HG02678 (cell line): ENCODE data around the gene LRRC74B.
"Not testable (repeated sequence)": the region's sequence is repeated elsewhere in the genome, so short reads cannot be mapped to it uniquely, and the experiment has no call there.

ENCODE experiments used
- ATAC-seq: cut with Tn5 transposase; IDR thresholded peaks from one replicate; pipeline ENCODE4 v1.9.1; 2021; ENCODE audit warnings: mild to moderate bottlenecking, moderate library complexity; ENCODE audit not compliant: unreplicated experiment

The LRRC74B gene, protein sequence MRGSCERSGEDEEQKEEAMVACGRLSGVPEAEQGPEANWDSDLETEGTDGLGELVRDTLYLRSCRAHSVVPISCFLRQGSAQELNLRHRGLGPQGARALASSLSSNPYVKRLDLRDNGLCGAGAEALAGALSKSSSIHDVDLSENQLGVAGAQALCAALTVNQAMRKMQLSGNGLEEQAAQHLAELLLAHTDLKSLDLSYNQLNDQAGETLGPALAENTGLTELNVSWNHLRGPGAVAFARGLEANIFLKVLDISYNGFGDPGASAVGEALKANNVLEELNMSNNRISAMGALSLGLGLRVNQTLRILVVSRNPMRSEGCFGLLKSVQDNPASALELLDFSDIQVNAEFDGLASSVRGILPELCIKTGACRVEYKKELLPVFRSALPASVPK

DNA sequence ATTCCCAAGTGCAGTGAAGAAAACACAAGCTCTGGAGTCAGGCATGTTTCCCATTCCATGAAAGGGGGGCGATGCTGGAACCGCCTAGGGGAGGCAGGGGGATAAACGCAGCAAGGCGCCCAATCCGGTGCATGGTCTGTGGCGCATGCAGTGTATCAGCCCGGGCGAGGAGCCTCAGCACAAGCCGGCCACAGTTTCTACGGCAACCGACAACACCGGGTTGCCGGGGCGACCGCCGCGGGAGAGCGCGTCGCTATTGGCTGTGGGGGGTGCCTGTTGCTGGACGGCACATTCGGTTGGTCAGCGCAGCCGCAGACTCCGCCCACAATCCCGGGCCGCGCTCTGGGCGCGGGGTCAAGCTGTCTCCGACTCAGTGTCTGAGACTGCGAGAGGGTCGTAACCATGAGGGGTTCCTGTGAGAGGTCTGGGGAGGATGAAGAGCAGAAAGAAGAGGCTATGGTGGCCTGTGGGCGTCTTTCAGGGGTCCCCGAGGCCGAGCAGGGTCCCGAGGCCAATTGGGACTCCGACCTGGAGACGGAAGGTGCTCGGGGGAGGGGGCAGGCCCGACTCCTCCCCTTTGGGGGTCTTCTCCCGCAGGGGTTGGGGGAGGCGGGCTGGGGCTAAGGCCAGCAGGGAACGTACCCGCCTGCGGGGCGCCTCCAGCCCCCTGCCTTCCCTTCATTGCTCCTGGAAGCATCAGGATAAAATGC is at the start of gene LRRC74B:
LRRC74B (plus strand) TSS at position 362 of the 710 bp plus-strand sequence; CDS start at position 403, 41 bp downstream.
- peak; percentile 84 for ATAC-seq

DNA sequence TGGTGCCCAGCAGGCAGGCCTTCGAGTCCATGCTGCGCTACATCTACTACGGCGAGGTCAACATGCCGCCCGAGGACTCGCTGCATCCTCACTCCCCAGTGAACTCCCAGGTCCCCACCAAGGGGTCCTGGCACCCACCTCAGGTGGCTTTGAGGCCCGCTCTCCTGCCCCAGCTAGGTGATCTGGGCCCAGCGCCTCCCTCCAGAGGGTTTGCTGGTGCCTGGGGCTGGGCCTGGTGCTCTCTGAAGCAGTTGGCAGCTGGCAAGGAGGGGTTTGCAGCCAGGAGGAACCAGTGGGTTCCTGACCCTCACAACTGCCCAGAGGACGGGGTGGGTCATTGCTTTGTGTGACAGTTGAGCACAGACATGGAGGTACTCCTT is 49.7 kb upstream of the LRRC74B start:
- ATAC-seq = no peak

DNA sequence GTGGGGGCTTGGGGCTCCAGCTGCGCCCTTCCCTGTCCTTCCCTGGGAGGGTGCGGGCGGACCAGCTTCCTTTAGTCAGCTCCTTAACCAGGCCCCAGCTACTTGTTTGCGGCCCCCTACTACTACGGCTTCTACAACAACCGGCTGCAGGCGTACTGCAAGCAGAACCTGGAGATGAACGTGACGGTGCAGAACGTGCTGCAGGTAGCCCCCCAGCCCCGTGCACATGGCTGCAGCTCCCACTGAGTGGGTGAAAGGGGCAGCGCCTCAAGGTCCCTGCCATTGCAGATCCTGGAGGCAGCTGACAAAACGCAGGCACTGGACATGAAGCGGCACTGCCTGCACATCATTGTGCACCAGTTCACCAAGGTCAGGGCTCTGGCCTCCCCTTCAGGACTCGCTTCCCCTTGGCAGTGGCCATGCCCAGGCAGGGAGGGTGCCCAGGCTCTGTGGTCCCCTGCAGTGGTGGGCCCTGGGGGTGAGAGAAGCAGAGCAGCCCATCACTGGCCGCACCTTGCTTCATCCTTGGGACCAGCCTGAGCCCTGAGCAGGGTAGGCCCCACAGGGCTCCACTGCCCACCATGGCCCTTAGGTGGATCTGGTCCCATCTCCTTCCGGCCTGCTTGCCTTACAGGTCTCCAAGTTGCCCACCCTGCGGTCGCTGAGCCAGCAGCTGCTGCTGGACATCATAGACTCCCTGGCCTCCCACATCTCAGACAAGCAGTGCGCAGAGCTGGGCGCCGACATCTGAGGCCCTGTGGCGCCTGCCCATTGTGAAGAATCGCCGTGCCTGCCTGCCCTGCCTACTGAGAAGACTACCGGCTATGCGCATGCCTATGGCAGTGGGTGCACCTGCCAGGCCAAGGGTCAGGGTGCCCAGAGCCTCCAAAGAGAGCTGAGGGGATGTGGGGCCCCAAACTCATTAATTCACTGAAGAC is 48.9 kb upstream of the LRRC74B start:
- ATAC-seq = no peak

DNA sequence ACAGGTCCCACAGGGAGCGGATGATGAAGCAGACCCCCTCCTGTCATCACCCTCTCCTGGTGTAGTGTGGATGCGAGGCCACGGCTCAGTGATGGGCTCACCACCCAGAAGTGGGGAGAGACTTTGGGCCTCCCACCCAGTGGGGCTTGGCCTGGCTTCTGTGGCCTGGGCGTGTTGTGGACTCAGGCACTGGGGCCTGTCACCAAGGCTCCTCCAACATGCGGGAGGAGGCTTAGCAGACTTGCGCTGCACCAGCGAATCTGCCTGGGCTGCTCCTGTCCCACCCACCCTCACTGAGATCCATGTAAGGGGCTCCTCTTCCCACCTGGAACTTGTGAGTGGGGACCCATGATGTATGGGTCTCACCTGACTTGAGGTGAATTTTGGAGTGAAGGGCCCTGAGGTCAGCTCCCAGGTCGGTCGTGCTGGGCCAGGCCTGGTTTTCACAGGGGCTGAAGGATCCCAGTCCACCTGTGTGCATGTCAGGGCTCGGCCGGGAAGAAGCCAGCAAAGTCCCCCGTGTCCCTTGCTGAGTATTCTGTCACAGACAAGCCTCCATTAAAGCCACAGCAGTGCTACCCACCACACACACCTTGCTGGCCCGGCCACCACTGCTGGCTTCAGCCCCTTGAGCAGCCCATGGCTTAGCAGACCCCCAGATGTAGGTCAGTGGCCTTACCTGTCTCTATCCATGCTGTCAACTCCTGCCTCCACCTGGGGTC is 48.0 kb upstream of the LRRC74B start:
- ATAC-seq = no peak

DNA sequence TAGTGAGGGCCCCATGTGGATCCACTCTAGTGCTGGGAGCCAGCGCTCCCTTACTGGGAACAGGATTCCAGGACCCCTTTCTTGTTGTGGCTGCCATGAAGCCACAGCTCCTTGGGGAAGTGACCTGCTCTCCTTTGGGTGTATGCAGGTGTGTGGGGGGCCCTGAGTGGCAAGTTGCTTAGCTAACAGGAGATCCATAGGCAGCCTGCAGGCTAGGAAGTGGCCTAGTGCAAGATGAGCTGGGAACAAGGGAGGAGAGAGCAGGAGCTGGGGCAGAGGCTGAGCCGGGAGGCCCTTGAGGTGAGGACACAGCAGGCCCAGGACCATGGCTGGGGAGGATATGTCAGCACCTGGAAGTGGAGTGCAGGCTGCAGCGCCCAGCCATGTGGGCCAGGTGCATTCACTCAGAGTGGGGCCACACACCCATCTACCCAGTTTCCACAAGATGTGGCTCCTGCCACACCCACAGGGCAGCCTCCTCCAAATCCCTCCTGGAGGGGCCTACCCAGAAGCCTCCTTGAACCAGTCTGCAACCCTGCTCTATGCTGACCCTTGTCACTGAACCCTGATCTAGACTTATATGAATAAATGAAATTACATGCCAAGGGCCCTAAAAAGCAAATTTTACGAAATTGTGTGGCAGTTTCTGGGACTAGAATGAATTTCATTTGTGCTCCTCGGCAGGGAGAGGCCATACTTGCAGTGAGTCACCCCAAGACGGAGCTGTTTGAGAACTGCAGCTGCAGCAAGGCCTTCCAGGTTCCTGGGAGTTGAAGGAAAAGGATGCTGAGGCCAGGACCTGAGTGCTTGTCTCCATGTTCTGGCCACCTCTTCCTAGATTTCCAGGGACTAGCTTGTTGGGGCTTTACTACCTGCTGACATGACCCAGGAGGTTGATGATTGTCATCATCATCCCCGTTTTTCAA is 47.1 kb upstream of the LRRC74B start:
- ATAC-seq = no peak

DNA sequence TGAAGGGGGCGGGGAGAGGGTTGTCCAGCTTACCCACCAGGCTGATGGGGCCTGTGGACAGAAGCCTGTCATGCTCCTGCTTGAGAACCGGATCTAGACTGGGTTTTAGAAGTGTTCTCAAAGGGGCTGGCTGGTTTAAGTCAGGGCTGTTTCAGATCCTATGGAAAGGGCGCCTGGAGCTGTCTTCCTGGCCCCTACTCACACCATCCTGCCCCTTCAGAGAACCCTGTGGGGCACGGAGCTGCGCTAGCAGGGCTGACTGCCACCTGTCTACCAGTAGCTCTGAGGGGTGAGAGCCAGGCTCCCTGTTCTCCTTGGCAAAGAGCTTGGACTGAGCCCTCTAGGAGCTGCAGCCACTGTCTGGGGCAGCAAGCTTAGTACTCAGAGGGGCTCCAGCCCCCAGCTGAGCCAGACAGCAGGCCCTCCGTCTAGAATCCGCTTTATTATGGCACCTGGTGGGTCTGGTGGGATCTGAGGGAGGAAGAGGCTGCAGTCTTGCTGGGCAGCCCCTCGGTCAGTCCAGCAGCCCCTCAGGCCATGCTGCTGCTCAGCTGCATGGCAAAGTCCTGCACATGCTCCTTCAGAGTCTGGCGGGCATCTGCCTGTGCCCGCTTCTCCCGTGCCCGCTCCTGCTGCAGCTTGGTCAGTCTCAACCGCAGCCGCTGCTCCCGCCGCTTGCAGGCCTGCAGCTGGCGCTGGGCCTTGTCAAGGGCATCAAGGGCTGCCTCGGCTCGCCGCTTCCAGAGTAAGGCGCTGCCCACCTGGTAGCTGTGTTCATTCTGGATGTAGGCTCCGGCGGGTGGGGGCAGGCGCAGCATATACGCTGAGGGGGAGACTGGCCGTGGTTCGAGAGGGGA is 46.2 kb upstream of the LRRC74B start:
- no peak for ATAC-seq

DNA sequence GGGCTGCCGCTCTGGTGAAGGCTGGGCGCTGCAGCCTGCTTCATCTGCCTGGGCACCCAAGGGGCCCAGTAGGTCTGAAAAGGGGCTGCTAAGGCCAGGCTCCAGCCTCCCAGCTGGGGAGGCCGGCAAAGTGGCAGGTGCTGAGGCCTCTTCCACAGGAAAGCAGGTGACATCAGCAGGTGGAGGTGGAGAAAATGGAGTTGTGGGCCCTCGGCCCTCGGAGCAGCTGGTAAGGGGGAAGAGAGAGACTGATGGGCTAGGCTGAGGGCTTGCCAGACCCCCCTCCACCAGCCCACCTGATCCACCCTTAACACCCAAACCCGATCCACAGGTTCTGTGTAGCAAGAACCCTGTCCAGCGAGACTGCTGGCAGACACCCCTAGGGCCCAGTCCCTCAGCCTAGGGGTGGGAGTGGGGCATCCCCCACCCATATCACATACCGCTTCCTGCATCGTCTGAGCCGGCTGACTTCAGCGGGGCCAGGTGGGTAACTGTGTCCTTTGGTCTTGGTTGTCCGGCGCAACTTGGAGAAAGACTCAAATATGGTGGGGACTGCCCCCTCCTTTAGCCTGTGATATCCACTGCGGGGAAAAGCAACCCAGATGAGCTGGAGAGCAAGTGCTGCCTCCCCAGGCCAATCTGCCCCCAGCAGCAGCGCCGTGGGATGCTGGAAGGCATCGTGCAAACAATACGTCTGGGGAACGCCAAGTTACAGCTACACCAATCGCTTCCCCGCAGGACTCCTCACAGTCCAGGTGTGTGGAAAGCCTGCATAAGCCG is 45.3 kb upstream of the LRRC74B start:
- no peak for ATAC-seq

DNA sequence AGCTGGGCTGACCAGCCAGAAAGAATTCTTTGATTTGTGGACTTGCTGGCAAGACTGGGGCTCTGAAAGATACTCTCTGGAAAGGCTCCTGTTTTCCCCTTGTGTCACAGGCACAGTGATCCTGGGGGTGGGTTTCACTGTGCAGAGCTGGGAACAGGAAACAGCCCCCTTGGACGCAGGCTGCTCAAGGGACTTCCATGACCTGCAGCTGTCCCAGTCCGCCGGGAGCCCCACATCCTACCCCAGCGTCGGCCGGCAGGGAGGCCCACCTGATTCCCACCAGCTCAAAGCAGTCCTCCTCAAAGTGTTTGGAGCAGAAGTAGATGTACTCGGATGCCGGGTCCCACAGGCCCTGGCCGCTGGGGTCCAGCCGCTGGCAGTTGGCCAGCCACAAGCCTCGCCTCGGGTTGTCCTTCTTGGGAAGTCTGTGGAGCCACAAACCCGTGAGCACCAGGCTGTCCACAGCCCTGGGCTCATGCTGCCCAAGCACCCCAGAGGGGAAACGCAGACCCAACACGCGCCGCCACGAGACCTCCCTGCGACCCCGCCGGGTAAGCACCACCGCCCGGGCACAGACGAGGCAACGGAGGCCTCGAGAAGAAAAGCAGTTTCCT is 44.7 kb upstream of the LRRC74B start:
- ATAC-seq = no peak

DNA sequence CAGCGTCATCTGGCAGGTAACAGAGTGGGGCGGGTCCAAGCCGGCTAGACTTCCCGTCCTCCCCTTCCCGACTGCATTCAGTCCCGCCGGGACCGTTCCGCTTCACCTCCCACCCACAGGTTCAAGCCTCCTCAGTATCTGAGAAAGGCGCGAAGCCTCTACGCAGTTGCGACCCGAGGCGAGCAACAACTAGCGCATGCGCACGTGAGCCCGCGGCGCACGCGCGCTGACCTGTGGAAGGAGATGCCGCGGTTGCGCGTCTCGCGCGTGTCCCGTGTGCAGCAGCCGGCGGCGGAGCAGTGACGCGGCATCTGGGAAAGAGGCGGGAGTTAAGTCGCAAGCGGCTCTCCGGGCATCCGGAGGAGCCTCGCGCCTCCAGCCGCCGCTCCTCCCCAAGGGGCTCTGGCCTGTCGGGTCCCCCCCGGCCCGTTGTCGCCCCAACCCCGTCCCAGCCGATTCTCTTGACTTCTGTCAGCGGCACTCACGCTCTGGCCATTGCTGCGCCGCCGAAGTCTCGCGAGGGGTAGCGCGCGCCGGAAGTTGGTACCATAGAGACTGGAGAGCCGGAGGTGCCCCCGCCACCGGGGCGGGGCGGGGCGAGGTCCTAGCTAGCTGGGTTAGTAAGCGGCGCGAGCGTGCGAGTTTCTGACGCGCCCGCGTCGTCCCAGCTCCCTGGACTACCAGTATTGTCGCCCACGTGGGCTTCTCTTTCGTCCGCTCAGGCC is 44.0 kb upstream of the LRRC74B start, which contains the start of gene THAP7:
THAP7 (minus strand) TSS at position 518 of the 725 bp plus-strand sequence; CDS start at position 311, 207 bp downstream.
- peak; percentile 91 for ATAC-seq

DNA sequence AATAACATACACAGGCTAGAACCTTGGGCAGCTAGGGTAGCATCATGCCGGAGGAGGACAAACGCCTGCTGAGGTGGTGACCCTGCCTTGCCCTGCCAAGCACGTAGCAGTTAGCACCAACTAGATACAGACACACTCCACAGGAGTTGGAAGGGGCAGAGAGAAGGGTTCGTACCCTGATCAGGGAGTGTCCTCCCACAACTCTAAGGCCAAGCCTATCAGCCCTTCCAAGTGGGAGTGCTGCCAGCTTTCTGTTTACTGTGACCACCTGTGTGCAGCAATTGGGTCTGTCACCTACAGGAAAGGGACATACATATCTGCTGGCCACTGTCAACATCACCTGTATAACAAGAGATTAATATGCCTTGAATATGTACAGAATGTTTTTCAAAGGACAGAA is 42.0 kb upstream of the LRRC74B start:
- no peak for ATAC-seq

DNA sequence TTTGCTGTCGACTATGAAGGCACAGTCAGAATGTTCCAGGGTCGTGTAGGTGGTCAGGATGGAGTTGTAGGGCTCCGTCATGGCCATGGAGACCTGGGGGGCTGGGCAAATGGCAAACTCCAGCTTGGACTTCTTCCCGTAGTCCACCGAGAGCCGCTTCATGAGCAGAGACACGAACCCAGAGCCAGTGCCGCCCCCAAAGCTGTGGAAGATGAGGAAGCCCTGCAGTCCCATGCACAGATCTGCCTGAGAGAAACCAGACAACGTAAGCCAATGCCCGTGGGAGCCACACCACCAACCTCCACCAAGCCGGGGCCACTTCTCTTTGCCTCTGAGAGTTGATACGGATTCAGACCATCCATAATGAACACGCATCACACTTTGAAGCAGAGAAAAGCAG is 36.5 kb upstream of the LRRC74B start:
- not testable (repeated sequence) for ATAC-seq

DNA sequence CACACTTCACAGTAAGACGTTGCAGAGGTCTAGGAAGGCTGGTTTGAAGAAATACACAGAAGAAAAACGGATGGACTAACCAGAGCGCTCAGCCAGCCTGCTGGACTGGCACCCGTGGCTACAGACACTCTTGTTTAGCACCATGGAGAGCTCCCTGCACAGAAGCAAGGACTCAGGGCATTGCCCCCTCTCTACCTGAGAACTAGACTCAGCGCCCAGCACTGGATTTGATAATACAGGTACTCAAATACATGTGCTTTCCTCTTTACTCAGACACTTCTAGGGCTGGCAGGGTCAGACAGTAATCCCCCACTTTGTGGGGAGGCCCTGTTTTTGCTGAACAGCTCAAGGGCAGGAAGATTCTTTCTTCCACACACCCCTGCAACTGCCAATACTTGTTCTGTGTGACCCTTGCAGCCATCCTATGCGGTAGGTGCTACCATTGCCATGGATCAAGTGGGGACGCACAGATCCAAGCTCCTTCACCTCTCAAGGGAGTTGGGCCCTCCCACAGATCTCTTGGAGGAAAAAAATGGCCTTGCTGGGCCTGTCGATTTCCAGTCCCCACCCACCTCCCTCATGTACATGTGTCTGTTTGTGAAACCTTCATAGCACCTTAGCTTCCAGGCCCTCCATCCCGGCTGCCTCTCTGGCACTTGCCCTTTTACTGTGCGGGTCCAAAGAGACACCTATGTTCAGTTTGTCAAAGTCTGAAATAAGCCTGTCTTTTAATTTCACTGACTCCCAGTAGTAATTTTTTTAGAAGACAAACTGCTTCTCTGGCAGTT is 35.9 kb upstream of the LRRC74B start:
- ATAC-seq = no peak

DNA sequence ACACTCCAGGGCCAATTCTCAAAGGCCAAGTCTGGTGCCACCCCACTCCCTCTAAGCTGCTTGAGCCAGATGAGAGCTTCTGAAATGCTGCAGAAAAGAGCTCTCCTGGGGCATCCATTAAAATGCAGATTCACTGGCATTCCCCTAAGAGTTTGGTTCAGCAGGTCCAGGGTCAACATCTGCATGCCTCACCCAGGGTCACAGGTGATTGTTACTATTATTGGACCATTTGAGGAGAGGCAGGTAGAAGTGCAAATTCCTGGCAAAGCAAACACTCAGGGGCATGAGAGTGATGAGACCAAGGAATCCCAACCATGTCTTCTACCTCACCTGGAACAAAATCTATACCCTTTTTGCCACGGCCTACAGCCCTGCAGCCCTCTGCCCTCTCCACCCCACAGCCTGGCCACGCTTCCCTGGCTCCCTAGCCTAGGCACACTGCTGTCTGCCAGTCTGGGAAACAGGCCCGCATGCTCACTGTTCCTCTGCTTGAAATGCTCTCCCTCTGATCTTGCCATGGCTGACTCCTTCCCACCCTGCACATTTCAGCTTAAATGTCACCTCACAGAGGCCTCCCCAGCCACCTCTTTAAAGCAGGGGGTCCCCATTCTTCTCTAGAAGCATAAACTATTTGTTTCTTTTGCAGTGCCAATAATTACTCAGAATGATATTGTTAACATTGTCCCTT is 35.2 kb upstream of the LRRC74B start:
- no peak for ATAC-seq

DNA sequence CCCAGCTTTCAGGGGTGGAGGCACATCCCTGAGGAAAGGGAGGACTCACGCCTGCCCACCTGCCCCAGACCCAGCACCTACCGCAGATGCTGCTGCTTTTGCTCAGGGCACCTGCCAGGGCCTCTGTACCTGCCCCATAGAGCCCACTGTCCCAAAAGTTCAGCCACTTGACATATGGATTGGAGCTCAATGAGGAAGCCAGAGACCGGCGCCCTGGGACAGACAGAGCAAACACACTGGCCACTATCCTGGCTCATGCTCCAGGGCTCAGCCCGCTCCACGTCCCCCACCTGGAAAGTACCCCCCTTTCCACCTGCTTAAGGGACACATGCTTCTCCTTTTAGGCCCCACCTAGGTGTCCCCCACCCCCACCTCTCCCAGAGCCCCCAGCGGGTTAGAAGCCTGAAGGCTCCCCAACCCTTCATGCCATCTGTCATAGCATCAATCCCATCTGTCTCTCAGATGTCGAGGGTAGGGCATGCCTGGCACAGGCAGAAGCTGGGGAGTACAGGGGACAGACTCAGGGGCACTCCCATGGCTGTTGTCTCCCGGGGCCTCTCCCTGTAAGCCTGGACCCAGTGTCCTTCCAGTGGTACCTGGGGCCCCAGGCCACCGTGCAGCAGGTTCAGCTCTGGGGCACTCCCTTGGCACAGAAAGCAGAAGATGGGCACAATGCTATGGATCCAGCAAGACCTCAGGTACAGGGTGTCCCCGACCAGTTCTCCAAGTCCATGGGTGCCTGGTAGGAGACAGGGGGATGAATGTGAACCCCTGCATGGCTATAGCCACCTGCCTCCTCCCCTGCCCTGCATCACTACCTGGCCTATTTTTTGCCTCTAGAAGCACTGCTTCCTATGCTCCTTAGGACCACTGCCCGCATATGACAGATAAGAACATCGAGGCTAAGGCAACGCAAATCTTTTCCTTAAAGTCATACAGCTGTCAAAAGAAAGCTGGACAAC is 33.0 kb upstream of the LRRC74B start:
- no peak for ATAC-seq
